ENCODE data around the gene EP300.
"Not testable (repeated sequence)": the region's sequence is repeated elsewhere in the genome, so short reads cannot be mapped to it uniquely, and the experiment has no call there.

Gene EP300

GRCh38 chr22:41052661-41053490 is 39.5 kb upstream of the EP300 start:
- TF ChIP-seq CTCF (conservative IDR thresholded peaks at IDR 0.05; ENCODE audit: low read depth, low read length) = no peak
- no peak for DNase-seq (ENCODE audit: low read depth)
- no peak overlapping the region for H3K4me3 ChIP-seq (ENCODE audit: low read length)

- no peak for TF ChIP-seq CTCF (conservative IDR thresholded peaks at IDR 0.05; ENCODE audit: low read depth, low read length)
- DNase-seq (ENCODE audit: low read depth) = no peak
- no peak overlapping the region for H3K4me3 ChIP-seq (ENCODE audit: low read length)
Measured at GRCh38 chr22:41057076-41057475, 35.3 kb upstream of the EP300 start.

- H3K4me3 ChIP-seq (ENCODE audit: low read length) = no peak overlapping the region
- no peak for DNase-seq (ENCODE audit: low read depth)
- TF ChIP-seq CTCF (conservative IDR thresholded peaks at IDR 0.05; ENCODE audit: low read depth, low read length) = no peak
Measured at GRCh38 chr22:41062146-41062545, 30.2 kb upstream of the EP300 start.

DNA sequence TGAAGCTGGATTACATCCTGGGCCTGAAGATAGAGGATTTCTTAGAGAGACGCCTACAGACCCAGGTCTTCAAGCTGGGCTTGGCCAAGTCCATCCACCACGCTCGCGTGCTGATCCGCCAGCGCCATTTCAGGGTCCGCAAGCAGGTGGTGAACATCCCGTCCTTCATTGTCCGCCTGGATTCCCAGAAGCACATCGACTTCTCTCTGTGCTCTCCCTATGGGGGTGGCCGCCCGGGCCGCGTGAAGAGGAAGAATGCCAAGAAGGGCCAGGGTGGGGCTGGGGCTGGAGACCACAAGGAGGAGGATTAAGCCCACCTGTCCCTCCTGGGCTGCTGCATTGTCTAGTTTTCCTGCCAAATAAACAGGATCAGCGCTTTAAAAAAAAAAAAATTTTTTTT is 28.1 kb upstream of the EP300 start:
- not testable (repeated sequence) for DNase-seq (ENCODE audit: low read depth); H3K4me3 ChIP-seq (ENCODE audit: low read length)

DNA sequence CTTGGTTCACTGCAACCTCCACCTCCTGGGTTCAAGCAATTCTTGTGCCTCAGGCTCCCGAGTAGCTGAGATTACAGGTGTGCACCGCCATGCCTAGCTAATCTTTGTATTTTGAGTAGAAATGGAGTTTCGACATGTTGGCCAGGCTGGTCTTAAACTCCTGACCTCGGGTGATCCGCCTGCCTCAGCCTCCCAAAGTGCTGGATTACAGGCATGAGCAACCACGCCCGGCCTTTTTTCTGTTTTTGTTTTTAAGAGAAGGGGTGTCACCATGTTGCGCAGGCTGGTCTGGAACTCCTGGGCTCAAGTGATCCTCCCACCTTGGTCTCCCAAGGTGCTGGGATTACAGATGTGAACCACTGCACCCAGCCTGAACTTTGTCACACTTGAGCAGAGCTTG is 26.1 kb upstream of the EP300 start:
- H3K4me3 ChIP-seq (ENCODE audit: low read length); DNase-seq (ENCODE audit: low read depth): not testable (repeated sequence)

DNA sequence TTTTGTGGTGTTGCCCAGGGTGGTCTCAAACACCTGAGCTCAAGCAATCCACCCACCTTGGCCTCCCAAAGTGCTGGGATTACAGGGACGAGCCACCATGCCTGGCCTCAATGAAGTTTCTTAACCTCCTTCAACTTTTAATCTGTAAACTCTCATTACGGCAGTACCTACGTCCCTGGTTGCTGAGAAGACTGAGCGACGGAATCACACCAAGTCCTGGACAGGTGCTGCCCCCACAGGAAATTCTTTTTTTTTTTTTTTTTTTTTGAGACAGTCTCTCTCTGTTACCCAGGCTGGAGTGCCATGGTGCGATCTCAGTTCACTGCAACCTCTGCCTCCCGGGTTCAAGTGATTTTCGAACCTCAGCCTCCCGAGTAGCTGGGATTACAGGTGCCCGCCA is 24.4 kb upstream of the EP300 start:
- not testable (repeated sequence) for DNase-seq (ENCODE audit: low read depth); H3K4me3 ChIP-seq (ENCODE audit: low read length)

DNA sequence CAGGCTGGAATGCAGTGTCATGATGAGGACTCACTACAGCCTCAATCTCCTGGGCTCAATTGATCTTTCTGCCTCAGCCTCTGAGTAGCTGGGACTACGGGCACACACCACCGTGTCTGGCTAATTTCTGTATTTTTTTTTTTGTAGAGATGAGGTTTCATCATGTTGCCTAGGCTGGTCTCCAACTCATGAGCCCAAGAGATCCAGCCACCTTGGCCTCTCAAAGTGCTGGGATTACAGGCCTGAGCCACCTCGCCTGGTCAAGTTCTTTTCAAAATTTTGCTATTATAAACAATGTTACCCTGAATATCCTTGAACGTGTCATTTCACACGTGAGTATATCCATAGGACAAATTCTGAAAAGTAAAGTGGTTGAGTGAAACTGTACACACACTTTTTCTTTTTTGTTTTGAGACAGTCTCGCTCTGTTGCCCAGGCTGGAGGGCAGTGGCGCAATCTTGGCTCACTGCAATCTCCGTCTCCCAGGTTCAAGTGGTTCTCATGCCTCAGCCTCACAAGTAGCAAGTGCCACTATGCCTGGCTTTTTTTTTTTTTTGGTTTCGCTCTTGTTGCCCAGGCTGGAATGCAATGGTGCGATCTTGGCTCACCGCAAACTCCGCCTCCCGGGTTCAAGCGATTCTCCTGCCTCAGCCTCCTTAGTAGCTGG is 21.6 kb upstream of the EP300 start:
- TF ChIP-seq CTCF (conservative IDR thresholded peaks at IDR 0.05; ENCODE audit: low read depth, low read length) = no peak
- DNase-seq (ENCODE audit: low read depth) = no peak
- no peak overlapping the region for H3K4me3 ChIP-seq (ENCODE audit: low read length)

DNA sequence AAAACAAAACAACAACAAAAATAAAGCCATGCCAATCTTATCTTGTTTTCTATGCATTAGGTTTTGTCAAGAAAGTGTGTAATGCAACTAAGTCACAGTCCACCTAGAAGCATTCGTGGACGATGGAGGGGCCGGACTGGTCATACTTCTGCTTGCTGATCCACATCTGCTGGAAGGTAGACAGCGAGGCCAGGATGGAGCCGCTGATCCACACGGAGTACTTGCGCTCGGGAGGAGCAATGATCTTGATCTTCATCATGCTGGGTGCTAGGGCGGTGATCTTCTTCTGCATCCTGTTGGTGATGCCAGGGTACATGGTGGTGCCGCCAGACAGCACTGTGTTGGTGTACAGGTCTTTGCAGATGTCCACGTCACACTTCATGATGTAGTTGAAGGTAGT is 18.3 kb upstream of the EP300 start:
- DNase-seq (ENCODE audit: low read depth) = no peak
- no peak for TF ChIP-seq CTCF (conservative IDR thresholded peaks at IDR 0.05; ENCODE audit: low read depth, low read length)
- H3K4me3 ChIP-seq (ENCODE audit: low read length) = no peak overlapping the region

All from retinal pigment epithelial cell (primary cell).